ENCODE results near the gene F2.

- TF ChIP-seq CTCF (IDR thresholded peaks at IDR 0.05), result no peak
- no peak for TF ChIP-seq POLR2A (IDR thresholded peaks at IDR 0.05; ENCODE audit: low read depth)
- no peak for TF ChIP-seq POLR2AphosphoS5 (IDR thresholded peaks at IDR 0.05)
Measured at GRCh38 chr11:46673713-46674462, 45.1 kb upstream of the F2 start.
